NB4 (cell line): Measurements from ENCODE around the gene SORBS1.

ENCODE experiments used
- DNase-seq: peaks from one replicate; pipeline ENCODE4 v3.0.0; 2010; ENCODE audit warnings: low read depth
- H3K4me3 ChIP-seq: one replicate; pipeline ENCODE4 v1.5.1; 2011; ENCODE audit warnings: mild to moderate bottlenecking, low read depth, low read length, moderate library complexity
- MYC ChIP-seq: IDR thresholded peaks from 2 replicates; pipeline ENCODE4 v1.6.1; 2011; ENCODE audit warnings: low read depth, low read length
- POLR2A ChIP-seq: IDR thresholded peaks from 2 replicates; pipeline ENCODE4 v1.6.1; 2011; ENCODE audit warnings: mild to moderate bottlenecking; ENCODE audit not compliant: insufficient read length; ENCODE audit errors: extremely low read depth
- TF ChIP-seq, protein P1 (sequence below): IDR thresholded peaks from 2 replicates; pipeline ENCODE4 v1.6.1; 2011; ENCODE audit warnings: low read depth, low read length
- TF ChIP-seq, protein P2 (sequence below): IDR thresholded peaks from one replicate; pipeline ENCODE4 v1.5.1; 2012; ENCODE audit warnings: low read depth, low read length

The SORBS1 gene

DNA sequence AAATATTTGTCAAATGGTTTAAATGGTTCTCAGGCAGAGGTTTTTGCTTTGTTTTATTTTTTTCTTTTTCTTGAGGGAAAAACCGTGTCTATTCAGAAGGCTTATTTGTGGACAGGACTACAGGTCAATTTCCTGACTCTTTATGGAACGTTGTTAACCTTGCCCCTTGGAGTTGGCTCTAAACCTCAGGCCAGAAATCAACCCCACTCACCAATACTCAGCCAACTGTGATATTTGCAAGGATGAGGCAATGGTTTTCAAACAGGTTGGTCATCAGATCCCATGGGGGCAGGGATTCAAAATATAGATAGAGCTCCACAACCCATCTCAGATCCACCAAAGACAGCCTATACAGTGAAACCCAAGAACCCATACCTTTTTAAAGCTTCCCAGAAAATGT is 280.5 kb downstream of the SORBS1 start:
- no peak overlapping the region for H3K4me3 ChIP-seq
- no peak for DNase-seq
- TF ChIP-seq, protein P1, sequence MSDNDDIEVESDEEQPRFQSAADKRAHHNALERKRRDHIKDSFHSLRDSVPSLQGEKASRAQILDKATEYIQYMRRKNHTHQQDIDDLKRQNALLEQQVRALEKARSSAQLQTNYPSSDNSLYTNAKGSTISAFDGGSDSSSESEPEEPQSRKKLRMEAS: no peak
- no peak for TF ChIP-seq MYC
- TF ChIP-seq, protein P2, sequence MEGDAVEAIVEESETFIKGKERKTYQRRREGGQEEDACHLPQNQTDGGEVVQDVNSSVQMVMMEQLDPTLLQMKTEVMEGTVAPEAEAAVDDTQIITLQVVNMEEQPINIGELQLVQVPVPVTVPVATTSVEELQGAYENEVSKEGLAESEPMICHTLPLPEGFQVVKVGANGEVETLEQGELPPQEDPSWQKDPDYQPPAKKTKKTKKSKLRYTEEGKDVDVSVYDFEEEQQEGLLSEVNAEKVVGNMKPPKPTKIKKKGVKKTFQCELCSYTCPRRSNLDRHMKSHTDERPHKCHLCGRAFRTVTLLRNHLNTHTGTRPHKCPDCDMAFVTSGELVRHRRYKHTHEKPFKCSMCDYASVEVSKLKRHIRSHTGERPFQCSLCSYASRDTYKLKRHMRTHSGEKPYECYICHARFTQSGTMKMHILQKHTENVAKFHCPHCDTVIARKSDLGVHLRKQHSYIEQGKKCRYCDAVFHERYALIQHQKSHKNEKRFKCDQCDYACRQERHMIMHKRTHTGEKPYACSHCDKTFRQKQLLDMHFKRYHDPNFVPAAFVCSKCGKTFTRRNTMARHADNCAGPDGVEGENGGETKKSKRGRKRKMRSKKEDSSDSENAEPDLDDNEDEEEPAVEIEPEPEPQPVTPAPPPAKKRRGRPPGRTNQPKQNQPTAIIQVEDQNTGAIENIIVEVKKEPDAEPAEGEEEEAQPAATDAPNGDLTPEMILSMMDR: no peak
- TF ChIP-seq POLR2A: no peak

DNA sequence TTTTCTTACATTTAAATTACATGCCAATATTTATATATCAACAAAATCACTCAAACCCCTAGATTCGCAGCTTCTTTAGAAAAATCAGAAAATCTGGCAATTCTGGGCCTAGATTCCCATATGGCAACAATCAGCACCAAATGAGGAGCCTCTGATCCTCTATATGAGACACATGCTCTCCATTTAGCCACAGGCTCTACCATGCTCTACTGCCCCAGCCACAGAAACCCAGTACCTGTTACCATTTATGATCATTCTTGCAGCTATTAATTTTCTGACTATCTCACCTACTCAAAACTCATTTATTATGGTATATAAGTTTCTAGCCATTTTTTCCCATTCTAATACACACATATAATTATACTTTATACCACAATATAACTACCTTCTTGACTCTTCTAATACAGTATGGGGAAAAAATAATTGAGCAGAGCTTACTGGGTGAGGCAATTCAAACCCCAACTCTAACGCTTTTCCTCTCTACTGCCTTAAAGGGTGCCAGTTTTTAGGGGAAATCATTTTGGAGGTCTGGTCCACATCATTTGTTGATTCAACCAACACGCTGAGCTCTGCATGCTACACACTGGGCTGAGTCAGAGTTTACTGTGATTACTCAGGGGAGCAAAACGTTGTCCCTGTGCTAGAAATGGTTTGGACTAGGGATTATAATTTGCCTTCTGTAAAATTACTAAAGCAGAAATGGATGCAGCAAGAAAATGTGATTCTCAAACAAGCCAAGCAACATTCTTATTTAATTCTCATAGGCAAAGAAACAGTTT is 281.9 kb downstream of the SORBS1 start:
- H3K4me3 ChIP-seq: no peak overlapping the region
- no peak for DNase-seq
- TF ChIP-seq, protein P2: no peak
- TF ChIP-seq POLR2A: no peak
- TF ChIP-seq, protein P1: no peak
- TF ChIP-seq MYC: no peak

DNA sequence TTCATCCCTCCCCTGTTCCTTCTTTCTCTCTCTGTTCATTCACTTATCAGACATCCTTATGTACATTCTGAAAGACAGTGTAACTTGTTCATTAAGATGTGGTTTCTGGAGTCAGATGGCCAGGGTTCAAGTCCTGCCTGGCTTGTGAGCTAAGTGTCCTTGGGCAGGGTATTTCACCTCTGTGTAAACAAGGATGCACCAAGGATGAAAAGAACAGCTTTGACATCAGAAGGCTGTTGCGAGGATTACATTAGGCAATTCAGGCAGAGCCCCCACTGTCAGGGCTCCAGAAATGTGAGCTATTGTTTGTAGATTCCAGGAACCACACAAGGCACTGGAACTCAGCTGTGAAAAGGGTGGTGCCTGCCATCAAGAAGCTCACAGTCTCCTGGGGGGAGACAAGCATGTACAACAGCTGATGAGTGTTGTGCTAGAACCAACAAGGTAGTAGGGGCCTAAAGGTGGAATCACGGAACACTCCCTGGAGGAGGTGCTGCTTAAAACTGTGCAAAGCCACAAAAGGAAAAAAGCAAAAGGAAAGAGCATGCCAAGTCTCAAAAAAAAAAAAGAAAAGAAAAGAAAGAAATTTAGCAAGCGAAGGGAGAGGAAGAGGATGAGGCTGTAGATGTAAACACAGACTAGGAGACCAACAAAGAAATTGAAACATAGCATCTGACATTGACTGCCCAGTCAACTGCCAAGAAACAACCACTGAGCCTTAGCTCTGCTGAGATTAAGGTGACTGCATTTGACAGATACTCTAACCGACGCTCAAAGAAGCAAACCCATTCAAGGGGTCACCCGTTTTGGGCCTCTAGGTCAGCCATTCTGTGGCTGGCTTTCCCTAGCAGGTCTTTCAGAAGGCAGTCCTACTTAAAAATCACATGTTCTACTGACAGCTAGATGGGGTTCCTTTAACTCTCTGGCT is 282.8 kb downstream of the SORBS1 start:
- no peak overlapping the region for H3K4me3 ChIP-seq
- TF ChIP-seq POLR2A: no peak
- TF ChIP-seq, protein P1: no peak
- no peak for TF ChIP-seq MYC
- TF ChIP-seq, protein P2: no peak
- DNase-seq: no peak

DNA sequence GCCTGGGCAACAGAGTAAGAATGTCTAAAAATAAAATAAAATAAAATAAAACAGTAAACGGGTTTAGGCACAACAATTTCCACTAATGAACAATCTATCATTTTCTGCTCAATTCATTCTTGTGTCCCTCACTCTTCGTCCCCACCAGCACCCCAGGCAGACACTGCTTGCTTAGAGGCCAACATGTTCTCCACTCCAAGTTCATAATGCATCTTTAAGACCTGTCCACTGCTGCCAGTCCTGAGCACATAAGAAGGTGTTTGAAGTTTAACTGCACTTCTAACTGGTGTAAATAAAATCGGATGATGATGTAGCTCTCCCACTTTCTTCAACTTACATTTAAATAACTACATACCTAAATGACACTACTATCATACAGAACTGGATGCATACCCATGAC is 283.6 kb downstream of the SORBS1 start:
- TF ChIP-seq, protein P1: no peak
- TF ChIP-seq, protein P2: no peak
- TF ChIP-seq MYC (no peak), POLR2A (no peak)
- DNase-seq: no peak
- no peak overlapping the region for H3K4me3 ChIP-seq

DNA sequence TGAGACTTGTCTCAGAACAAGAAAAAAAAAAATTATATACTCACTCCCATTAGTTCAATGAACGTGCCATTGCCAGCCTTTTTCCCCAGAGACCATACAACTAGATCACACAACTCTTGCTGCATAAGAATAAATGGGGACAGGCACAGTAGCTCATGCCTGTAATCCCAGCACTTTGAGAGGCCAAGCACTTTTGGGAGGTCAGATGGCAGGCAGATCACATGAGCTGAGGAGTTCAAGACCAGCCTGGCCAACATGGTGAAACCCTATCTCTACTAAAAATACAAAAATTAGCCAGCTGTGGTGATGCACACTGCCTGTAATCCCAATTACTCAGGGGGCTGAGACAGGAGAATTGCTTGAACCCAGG is 284.0 kb downstream of the SORBS1 start:
- H3K4me3 ChIP-seq: no peak overlapping the region
- DNase-seq: no peak
- TF ChIP-seq POLR2A (no peak), MYC (no peak)
- TF ChIP-seq, protein P1: no peak
- TF ChIP-seq, protein P2: no peak
